Measurements from ENCODE around the gene BRCA2.

GRCh38 chr13:32428581-32429432 lies 113.5 kb downstream of the BRCA2 start:
- TF ChIP-seq POLR2AphosphoS5 (IDR thresholded peaks at IDR 0.05) (no peak), CTCF (IDR thresholded peaks at IDR 0.05) (no peak)
